ENCODE results near the gene CCDC9.

CCDC9 gene

GRCh38 chr19:47255879-47256692 lies at the start of gene CCDC9:
Gene CCDC9 (plus strand): TSS chr19:47256525. CDS start chr19:47258401, 1,876 bp downstream.
- DNase-seq (ENCODE audit: low read depth): peak; percentile 98
- no peak for TF ChIP-seq CTCF (IDR thresholded peaks at IDR 0.05; ENCODE audit: insufficient read depth, low read depth, low read length, missing control alignments)
- H3K4me3 ChIP-seq (ENCODE audit: low read depth, low read length): peak within 1 kb of the TSS; percentile 83

- TF ChIP-seq CTCF (IDR thresholded peaks at IDR 0.05; ENCODE audit: insufficient read depth, low read depth, low read length, missing control alignments): no peak
- no peak overlapping the region for H3K4me3 ChIP-seq (ENCODE audit: low read depth, low read length)
Observed at GRCh38 chr19:47209319-47210179, 46.8 kb upstream of the CCDC9 start.

GRCh38 chr19:47210180-47210490 lies 46.2 kb upstream of the CCDC9 start:
- no peak for TF ChIP-seq CTCF (IDR thresholded peaks at IDR 0.05; ENCODE audit: insufficient read depth, low read depth, low read length, missing control alignments)
- no peak for DNase-seq (ENCODE audit: low read depth)
- no peak overlapping the region for H3K4me3 ChIP-seq (ENCODE audit: low read depth, low read length)

More at GRCh38 chr19:47209319-47210179, 46.8 kb upstream of the CCDC9 start:
- DNase-seq (ENCODE audit: low read depth): no peak

GRCh38 chr19:47210689-47211316 lies 45.5 kb upstream of the CCDC9 start:
- no peak overlapping the region for H3K4me3 ChIP-seq (ENCODE audit: low read depth, low read length)
- DNase-seq (ENCODE audit: low read depth): peak; percentile 86
- TF ChIP-seq CTCF (IDR thresholded peaks at IDR 0.05; ENCODE audit: insufficient read depth, low read depth, low read length, missing control alignments): peak; percentile 80

GRCh38 chr19:47215581-47215980 lies 40.7 kb upstream of the CCDC9 start:
- H3K4me3 ChIP-seq (ENCODE audit: low read depth, low read length): no peak overlapping the region
- TF ChIP-seq CTCF (IDR thresholded peaks at IDR 0.05; ENCODE audit: insufficient read depth, low read depth, low read length, missing control alignments): no peak
- DNase-seq (ENCODE audit: low read depth): no peak

- no peak for DNase-seq (ENCODE audit: low read depth)
- no peak overlapping the region for H3K4me3 ChIP-seq (ENCODE audit: low read depth, low read length)
- TF ChIP-seq CTCF (IDR thresholded peaks at IDR 0.05; ENCODE audit: insufficient read depth, low read depth, low read length, missing control alignments): no peak
Observed at GRCh38 chr19:47221080-47221841, 35.1 kb upstream of the CCDC9 start.
